HG02798 (cell line): ENCODE data around the gene LARGE1.

Experiments
- ATAC-seq: cut with Tn5 transposase; IDR thresholded peaks from one replicate; pipeline ENCODE4 v1.9.1; 2021; ENCODE audit warnings: mild to moderate bottlenecking; ENCODE audit not compliant: unreplicated experiment, poor library complexity

LARGE1 gene

DNA sequence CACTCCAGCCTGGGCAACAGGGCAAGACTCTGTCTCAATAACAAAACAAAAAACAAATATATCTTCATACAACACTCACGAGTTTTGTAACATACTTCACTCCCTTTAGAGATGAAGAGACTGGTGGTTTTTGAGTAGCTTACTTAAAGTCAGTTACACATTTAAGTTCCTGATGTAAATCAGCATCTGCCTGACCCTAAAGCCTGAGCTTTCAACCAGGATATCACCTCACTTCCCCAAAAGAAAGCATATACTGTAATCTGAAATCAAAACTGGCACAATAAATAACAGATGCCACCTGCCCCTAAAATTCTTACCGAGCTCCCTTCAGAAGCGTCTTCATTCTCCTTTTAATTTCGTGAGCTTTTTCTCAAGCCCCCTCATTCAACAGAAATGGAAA, 31.5 kb downstream of the LARGE1 start:
- ATAC-seq, result no peak

- no peak for ATAC-seq
Observed at GRCh38 chr22:33887173-33887572, 33.1 kb downstream of the LARGE1 start.

DNA sequence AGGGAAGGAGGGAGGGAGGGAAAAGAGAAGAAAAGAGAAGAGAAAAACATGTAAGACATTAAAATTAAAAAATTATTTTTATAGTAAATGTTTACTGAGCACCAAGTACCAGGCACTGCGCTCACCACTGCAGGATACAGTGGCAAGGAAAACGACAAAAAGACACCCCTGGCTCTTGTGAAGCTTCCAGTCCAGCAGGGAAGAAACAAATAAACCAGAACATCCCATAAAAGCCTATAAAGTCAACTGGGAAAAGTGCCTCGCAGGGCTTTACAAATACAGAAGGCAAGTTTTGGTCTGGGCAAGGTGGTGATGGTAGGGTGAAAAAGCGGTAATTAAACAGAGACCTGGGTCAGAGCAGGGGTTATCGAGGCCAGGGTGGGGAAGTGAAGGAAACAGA, 33.6 kb downstream of the LARGE1 start:
- no peak for ATAC-seq

DNA sequence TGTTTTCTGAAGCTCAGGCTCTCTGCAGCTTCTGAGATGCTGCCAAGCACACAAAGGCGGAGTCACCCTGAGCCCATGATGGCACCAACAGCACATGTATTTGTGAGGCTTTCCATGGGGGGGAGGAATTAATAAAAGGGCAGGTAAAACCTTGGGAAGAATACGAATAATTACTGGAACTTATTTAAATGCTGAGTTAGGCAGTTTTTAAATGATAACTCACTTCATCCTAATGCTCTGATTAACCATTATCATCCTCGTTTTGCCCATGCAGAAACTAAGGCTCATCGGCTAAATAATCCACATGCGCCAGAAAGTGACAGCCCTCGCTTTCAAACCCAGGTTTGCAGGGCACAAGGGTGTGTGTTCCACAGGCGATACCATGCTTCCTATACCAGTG, 35.4 kb downstream of the LARGE1 start:
- ATAC-seq, result no peak

GRCh38 chr22:33883961-33884808, 36.1 kb downstream of the LARGE1 start:
- no peak for ATAC-seq

DNA sequence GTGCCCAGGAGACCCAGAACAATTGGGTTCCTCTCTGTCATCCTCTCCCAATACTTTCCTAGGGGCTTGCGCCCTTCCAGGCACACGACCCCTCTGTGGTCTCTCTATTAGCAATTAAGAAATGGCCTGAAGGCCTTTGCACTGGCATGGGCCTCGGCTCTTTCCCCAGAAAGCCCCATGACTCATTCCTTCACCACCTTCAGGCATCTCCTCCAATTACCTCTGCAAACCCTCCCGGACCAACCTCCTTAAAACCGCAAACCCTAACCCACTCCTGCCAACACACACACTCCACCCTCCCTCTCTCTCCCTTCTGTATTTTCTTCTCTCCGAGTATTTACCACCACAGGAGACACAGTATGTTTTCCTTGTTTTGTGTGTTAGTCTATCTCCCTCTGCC, 36.7 kb downstream of the LARGE1 start:
- no peak for ATAC-seq

DNA sequence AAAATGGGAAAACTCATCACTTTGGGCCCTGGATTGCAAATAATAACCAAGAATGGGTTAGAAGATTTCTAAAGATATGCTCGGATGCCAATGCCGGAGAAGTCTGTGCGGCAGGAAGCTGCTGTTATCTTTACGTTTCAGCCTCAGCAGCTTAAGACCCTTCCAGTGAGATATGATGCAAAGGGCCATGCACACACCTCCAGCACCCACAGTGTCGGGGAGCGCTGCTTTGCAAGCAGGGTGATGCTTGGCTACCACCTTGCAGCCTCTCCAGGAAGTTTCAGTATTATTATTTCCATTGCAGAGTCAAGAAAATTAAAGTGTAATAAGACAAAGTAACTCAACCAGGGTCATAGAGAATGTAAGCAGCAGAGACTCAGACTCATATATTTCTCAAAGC, 37.3 kb downstream of the LARGE1 start:
- ATAC-seq, result no peak

GRCh38 chr22:33880986-33881385, 39.3 kb downstream of the LARGE1 start:
- no peak for ATAC-seq

GRCh38 chr22:33879796-33880195, 40.5 kb downstream of the LARGE1 start:
- ATAC-seq, result no peak

DNA sequence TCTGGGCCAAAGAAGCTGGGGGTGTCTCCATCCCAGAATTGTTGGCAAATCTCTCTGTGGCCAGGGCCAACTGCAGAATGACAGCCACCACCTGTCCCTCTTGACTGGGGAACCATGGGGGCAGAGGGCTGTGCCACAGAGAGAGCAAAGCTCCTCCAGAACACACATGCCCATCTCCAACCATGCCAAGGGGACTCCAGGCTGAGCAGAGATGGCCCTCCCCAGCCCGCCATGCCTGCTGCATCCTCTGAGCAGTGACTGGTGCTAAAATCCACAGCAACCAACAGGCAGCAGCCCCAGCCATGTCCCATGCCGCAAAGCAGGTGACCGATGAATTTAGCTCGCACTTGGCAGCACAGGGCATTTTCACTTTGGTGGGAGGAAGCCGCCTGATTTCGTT, 45.0 kb downstream of the LARGE1 start:
- no peak for ATAC-seq

DNA sequence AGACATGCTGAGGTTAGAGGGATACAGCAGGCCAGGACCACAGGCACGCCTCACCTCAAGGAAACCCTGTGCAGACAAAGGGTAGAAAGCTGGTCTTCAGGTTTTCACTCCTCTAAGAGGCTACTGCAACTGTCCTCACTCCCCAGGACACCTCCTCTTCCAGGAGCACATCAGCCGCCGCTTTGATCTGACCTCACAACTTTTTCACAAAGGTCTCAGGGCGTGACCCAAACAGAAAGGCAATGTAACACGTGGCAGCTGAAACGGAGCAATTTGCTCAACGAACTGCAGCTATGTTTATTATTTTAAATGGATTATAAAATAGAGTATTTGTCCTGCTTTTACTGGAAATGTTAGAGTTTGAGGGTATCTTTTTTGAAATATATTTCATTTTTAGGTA, 46.1 kb downstream of the LARGE1 start:
- no peak for ATAC-seq

DNA sequence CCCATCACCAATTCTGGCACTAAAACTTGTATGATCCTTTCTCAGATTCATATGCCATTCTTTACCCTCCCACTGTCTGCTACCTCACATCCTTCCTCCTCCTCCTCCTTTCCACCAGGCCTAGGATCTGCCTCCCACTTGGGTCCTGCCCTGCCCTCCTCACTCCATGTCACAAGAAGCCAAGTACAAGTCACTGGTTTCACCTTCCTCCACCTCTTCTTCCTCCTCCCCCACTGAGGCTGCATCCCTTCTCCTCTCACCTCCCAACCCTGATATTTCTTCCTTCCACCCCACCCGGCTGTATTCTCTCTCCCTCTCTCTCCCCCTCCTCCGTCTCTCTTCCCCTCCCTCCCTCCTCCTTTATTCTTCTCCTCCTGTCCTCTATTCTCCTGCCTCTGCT, 46.6 kb downstream of the LARGE1 start:
- ATAC-seq, result no peak

- ATAC-seq, result no peak
Observed at GRCh38 chr22:33873186-33873585, 47.1 kb downstream of the LARGE1 start.

GRCh38 chr22:33871935-33872334, 48.3 kb downstream of the LARGE1 start:
- no peak for ATAC-seq

DNA sequence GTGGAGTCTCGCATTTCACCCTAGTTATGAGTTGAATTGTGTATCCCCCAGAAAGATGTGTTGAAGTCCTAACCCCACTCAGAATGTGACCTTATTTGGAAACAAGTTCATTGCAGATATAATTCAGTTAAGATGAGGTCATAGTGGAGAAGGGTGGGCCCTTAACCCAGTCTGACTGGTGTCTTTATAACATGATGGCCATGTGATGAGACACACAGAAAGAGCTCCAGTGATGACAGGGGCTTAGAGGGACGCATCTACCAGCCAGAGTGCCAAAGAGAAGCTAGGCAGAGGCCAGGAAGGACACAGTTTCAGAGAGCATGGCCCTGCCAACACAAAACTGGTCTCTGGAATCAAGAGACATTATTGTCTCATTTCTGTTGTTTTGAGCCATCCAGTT, 50.3 kb downstream of the LARGE1 start:
- no peak for ATAC-seq

DNA sequence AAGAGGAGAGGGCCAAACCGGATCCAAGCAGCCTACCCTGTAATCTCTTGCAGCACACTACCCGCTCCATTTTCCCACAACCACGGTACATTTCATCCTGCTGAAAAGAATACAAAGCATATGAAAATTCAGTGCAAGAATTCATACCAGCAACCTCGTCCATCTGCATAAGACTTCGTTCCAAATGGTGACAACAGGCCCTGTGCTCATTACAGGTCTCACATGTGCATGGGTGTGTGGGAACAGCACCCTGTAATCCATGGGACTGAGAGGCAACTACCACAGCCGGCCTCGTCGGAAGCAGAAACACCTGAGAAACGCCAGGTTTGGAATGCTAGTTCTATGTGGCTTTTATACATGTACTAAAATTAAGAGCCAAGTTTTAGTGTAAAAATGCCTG, 52.3 kb downstream of the LARGE1 start:
- no peak for ATAC-seq

DNA sequence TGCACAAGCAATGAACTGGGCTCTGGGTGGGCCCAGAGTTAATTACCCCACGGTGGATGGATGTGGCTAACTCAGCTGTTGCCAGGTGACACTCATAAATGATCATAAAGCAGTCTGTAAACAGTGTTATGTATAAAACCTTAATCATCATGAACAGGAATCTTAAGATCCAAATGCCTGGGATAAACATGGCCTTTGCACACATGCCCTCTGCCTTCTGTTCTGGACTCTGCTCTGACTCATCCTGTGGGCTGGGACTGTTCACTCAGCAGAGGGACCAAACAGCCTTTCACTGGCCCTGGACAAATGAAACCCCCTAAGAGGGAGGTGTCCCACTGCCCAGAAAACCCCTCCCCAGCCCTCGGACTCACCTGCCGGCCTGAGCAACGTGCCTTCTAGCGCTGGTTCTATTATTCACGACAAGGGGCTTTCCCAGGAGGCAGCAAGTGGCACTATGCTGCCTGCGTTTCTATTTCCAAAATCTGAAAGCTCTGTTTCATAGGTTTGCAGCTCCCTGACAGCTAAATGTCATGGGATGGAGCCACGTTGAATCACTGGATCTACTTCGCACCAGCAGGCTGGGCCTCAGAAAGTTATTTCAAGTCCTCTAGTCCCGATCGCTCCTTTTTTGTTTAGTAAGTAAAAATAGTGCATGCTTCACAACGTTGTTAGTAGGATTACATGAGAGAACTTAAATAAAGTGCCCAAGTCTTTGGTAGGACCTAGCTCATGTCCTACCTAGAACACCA, 53.0 kb downstream of the LARGE1 start:
- no peak for ATAC-seq

- ATAC-seq, result no peak
Observed at GRCh38 chr22:33866511-33866910, 53.8 kb downstream of the LARGE1 start.

- no peak for ATAC-seq
Observed at GRCh38 chr22:33865996-33866395, 54.3 kb downstream of the LARGE1 start.

DNA sequence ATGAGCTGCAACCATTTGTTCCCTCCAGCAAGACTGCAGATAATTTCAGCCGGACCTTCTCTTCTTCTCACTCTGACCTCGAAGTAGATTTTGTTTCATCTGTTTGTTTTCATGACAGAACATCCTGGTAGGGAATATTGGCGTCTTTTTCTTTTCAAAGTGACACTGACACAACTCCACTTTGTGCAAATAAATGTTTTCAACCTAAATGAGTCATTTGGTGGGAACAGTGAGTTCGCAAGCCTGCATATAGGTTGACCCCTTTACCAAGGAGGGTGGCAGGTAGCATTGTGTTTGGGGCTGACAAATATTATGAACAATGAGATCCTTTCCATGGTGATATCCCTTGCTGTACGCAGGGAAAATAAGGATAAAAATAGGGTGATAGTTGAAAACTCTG, 55.0 kb downstream of the LARGE1 start:
- ATAC-seq, result no peak

DNA sequence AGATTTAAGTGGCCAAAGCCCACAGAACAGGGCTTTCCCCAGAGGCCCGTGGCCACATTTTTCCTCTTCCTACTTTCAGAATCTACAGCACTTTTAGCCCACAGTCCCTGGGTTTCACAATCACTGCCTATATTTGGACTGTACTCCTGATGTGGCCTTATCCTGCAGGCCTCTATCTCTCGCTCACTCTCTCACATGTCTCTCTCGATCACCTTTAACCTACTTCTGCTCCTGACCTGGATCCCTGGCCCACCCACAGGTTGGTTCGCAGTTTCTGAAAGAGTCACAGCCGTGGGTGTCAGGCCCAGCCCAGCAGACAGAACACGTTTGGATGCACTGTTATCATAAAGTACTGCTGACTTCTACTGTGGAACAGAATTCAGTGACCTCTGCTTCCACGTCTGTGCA, 55.5 kb downstream of the LARGE1 start:
- ATAC-seq, result peak; percentile 60
